ENCODE results near the gene SPACA9. TPM values are rescaled to one million over a fixed set of nuclear protein-coding genes. Genes with fewer than 3 reads are reported as not detected.

Gene SPACA9
- 1 to 10 TPM; 1.9 TPM for total RNA-seq

DNA sequence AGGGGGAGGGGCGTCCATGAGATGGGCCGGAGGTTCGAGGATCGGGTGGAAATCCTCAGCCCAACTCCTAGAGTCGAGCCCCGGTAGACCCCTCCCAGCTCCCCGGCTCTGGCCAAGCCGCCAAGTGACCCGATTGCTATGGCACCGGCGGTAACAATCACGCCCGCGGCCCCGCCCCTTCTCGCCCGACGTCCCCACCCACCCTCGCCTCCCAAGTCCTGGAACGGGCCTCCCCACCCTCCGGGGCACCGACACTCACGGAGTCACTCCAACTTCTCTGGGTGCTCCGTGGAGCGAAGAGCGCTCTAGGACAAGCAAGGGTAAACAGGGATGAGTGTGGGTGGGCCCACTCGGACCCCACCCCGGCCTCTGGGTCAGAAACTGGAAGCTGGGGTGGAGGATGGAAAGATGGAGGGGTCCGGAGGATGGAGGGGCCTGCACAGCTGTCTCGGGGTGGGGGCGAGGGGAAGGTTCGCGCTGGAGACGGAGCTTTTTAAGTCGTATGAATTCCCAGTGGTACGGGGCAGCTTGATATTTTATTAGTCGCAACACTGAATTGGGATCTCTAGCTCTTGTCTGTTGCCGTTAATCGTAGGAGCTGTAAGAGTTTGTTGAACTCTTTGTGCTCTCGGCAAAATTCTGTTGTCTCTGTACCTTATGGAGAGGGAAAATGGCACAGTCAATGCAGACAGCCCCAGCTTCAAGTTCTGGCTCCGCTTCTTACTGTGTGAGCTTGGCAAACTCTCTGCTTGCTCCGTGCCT, at the start of gene SPACA9:
SPACA9 (plus strand) TSS at position 204 of the 762 bp plus-strand sequence. CDS start 5,050 bp downstream, outside the sequence.
- ChIA-PET CTCF (interaction anchor here (0.6 kb wide), 1 partner anchor 25 kb away, joined by 3 read pairs; no protein-coding TSS in a partner anchor), POLR2A (interaction anchor here (1.1 kb wide), 1 partner anchor 68 kb away, joined by 7 read pairs; no protein-coding TSS in a partner anchor)

GRCh38 chr9:132832171-132832881, 46.4 kb upstream of the SPACA9 start:
- CTCF ChIA-PET: no interaction called here
- POLR2A ChIA-PET: interaction anchor here (0.7 kb wide), 1 partner anchor 32 kb away, joined by 3 read pairs; no protein-coding TSS in a partner anchor

DNA sequence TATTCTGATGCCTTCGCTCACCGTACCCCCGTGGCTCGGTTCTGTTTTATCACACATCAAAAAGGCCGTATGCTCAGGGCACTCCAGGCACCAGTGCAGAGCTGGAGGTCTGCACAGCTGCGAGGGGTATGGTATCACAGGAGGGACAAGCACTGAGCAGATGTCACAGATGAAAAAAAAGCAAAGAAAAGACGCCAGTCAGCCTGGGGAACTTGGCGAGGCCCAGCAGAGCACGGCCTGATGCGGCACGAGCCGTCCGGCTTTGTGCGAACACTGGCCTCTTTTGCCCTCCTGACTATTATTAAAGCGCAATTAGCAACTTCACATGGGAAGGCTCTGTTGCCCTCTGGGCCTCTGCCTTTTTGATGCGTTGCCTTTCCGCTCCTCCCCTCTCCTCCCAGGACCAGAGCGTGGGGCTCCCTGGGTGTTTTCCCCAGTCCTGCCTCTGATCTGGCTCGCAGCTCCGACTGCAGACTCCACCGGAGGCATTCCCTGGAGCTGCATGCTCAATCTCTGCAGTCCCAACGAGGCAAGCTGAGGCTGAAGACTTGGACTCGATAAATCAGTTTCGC, 45.1 kb upstream of the SPACA9 start:
- POLR2A ChIA-PET: no interaction called here
- CTCF ChIA-PET: no interaction called here

- ChIA-PET POLR2A (no interaction called here), CTCF (no interaction called here)
Observed at GRCh38 chr9:132834343-132834742, 44.4 kb upstream of the SPACA9 start.

DNA sequence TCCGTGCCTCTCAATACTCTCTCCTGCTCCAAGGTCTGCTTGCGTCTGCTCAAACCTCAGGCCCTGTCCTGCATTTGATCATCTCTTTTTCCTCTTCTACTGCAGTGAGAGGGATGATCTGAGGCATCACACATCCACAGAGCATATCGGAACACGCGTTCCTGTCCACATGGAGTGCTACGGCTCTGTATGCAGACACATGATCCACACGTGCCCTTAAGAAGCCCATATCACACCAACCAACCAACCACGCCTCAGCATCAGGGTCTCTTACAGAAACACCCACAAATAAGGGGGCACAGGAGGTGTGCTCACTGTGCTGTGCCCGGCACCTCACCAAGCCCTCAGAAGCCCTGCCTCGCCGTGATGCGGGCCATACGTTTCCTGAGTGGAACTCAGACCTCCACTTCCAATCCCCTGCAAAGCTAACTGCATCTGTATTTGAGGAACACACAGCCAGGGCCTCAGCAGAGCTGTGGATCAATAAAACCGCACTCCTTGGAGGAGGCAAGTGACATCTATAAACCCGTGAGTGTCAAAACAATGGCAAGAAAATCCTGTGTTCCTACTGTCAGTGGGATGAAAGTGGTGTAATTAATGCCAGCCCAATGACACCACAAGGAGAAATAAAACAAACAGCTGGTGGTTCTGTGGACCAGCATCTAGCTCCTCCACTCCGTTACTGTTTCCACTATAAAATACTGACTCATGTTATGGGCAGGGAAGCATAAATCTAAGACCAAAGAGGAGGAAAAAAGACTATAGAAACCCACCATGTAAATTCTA, 41.0 kb upstream of the SPACA9 start:
- CTCF ChIA-PET: no interaction called here

DNA sequence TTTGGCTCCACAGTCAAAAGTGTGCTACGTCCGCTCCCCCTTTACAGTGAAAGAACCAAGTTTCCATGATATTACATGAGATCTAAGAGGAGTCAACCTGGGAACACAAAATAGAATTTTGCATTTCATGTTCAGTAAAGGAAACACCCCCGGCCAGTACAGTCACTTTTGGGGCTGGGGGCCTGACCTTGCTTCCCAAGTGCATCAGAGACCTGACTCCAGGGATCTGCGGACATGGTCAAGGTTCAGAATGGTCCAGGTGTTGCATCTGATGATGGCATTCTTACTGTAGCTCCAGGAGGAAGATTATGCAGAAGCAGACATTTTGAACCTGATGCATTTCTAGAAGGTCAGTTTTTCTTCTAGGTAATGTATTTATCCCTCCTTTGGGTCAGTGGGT, 40.4 kb upstream of the SPACA9 start:
- CTCF ChIA-PET: no interaction called here
- POLR2A ChIA-PET: no interaction called here

More for the DNA sequence above, 41.0 kb upstream of the SPACA9 start:
- POLR2A ChIA-PET: no interaction called here

DNA sequence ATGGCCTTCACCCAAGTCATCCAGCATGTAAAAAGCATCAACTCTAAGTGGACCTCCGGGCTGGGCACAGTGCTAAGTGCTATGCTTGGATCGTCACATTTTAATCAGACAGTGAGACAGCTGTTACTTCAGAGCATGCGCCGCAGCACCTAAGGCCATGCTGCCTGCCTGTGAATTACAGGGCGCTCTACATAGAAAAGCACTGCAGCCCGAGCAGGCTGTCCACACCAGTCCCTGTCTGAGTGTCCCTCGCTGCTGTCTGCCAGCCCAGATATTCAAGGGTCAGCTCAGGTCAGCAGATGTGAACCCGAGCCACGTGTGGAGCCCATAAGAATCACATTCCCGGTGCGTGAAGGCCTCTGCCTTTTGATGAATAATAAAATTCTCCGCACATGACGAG, 37.7 kb upstream of the SPACA9 start:
- ChIA-PET CTCF (no interaction called here), POLR2A (no interaction called here)

DNA sequence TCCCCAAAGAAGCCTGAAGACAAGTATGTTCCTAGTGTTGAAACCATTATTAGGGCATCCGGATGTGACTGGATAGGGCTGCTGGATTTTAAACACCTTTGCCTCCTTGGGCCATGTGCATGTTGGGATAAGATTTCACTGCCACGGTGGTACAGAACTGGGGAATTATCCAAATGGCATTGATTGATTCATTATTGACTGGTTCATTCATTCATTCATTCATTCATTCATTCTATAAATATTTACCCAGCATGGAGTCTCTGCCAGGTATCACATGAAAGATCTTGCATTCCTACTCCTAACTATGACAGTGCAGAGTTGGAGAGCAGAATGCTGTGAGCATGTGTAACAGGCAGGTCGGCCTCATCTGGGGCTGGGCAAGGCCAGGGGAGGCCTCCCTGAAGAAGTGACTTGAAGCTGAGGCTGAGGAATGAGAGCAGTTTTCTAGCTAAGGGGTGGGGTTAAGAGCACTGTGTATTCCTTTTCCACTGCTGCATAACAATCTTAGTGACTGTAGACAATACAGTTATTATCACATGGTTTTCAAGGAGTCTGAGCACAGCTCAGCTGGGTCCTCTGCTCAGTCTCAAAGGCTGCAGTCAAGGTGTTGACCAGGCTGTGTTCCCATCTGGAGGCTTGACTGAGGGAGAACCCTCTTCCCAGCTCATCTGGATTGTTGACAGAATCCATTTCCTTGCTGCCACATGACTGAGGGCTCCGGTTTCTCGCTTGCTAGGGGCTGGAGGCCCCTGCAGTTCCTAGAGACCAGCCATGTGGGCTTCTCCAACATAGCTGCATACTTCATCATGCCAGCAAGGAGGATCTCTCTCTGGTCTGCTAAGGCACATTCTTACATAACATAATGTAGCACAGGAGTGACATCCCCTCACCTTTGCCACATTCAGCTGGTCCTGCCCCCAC, 36.3 kb upstream of the SPACA9 start:
- ChIA-PET CTCF (no interaction called here), POLR2A (no interaction called here)

GRCh38 chr9:132846109-132846917, 32.4 kb upstream of the SPACA9 start:
- ChIA-PET POLR2A (no interaction called here), CTCF (interaction anchor here (0.5 kb wide), 1 partner anchor 139 kb away, joined by 4 read pairs; no protein-coding TSS in a partner anchor)

- POLR2A ChIA-PET: no interaction called here
- CTCF ChIA-PET: interaction anchor here (0.5 kb wide), 1 partner anchor 139 kb away, joined by 4 read pairs; no protein-coding TSS in a partner anchor
Observed at GRCh38 chr9:132846918-132847515, 31.7 kb upstream of the SPACA9 start.

DNA sequence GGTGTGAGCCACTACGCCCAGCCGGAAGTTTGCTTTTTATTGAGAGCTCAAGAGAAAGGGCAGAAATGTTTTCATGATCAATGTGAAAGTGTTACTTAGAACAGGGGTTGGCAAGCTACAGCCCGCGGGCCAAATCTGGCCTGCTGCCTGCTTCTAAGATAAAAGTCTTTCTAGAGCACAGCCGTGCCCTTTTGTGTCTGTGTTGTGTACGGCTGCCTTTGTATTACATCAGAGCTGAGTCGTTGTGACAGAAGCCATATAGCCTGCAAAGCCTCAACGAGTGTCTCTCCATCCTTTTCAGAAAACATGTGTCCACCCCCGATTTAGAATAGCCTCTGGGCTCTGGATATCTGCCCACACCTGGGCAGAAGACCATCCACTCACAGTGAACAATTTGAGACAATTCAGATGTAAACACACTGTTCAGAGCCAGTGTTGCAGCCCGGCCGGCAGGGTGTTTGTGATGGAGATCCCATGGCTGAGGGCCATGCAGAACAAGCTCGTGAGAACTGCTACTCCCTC, 29.5 kb upstream of the SPACA9 start:
- ChIA-PET CTCF (interaction anchor here (0.7 kb wide), 1 partner anchor 24 kb away, joined by 3 read pairs; no protein-coding TSS in a partner anchor), POLR2A (no interaction called here)

GRCh38 chr9:132853482-132853881, 25.2 kb upstream of the SPACA9 start:
- ChIA-PET CTCF (interaction anchor here (0.6 kb wide), 1 partner anchor 26 kb away, joined by 3 read pairs; no protein-coding TSS in a partner anchor), POLR2A (no interaction called here)

- ChIA-PET CTCF (no interaction called here), POLR2A (no interaction called here)
Observed at GRCh38 chr9:132854832-132855231, 23.9 kb upstream of the SPACA9 start.

DNA sequence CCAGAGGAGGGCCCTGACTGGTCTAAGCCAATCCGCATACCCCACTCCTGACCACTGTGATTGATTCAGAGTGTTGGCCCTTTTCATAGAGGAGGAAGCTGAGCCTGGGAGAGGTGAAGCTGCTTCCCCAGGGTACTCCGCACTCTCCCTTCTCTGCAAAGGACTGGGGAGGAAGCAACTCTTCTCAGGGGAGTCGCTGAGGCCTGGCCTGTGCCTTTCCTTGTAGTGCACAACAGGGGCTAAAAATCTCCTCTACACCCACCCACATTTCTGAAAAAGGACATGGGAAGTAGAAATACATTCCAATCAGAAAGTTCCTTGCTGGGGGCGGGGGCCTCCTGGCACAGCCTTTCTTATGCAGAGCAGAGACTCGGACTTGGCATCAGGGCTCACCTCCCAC, 22.8 kb upstream of the SPACA9 start:
- ChIA-PET POLR2A (no interaction called here), CTCF (no interaction called here)

DNA sequence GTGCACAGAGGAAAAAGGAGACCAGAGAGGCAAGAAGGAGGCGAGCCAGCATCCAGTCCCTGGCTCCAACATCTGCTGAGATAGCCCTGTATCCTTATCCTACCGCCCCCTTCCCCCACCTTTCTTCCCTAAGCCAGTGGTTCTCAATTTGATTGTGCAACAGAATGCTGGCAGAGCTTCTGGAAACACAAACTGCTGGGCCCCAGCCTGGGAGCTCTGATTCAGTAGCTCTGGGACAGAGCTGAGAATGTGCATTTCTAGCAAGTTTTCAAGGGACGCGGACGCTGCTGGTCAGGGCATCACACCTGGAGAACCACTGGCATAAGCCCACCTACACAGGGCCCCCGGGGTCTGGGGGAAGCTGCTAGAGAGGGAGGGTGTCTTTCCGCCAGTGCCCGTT, 21.7 kb upstream of the SPACA9 start:
- CTCF ChIA-PET: no interaction called here

DNA sequence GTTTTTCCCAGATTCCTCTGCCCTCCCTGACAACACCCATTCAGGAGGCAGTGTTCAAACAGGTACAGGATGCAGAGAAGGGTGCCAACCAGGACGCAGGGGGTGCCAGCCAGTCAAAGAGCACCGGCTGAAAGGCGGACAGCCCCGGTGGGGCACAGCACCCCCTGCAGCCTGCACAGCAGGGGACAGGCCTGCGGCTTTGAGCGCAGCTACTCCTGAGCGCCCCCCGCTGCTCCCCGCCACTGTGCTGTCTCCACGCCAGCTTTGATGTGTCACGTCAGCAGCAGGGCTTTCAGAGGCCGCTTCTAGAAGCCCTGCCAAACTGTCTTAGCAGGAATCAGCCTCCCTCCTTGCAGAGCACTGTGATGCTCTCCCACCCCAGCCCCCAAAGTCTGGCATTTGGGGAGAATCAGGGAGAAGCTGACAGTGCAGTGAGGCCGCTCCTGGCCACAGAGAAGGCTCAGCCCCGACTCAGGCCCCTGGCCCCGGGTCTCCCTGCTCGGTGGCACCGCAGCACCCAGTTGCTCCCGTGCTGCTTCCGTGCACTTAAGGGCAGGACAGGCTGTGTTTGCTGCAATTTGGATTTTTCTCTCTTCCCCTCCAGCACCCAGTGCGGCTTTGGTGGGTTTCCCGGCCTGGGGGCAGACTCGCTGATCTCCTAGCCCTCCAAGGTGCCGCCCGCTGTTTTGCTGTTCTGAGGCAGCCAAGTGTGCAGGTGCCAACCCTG, 20.9 kb upstream of the SPACA9 start:
- ChIA-PET POLR2A (interaction anchor here (0.6 kb wide), 1 partner anchor 43 kb away, joined by 3 read pairs; no protein-coding TSS in a partner anchor), CTCF (no interaction called here)

More for the DNA sequence above, 21.7 kb upstream of the SPACA9 start:
- POLR2A ChIA-PET: no interaction called here

DNA sequence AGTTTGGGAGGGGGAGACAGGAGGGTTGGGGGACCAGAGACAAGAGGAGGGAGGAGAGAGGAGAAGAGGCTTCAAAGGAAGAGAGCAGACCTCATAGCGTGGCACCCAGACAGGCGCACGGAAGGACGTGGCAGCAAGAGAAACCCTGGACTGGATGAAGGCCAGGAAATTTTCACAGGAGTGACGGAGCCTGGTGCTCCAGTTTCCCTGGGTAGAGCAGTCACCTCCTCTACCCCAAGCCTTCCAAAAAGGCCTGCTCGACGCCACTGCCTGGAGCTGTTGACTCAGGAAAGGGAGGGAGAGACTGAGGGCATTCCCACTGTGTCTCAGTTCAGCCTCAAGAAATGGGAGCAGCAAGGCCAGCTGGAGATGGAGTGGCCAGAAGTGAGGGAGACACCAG, 19.9 kb upstream of the SPACA9 start:
- ChIA-PET CTCF (no interaction called here), POLR2A (interaction anchor here (0.6 kb wide), 1 partner anchor 42 kb away, joined by 3 read pairs; no protein-coding TSS in a partner anchor)

Measured in activated CD8-positive, alpha-beta memory T cell treated with anti-CD3 and anti-CD28 coated beads for 36 hours (primary cell).